ENCODE results near the gene ABCC3.

The ABCC3 gene

GRCh38 chr17:50683434-50684287, 49.0 kb downstream of the ABCC3 start:
- in situ Hi-C loops (cut with MboI; ENCODE audit: low sequenced_read_pairs): no loop called here

- in situ Hi-C loops (cut with MboI; ENCODE audit: low sequenced_read_pairs): no loop called here
Observed at GRCh38 chr17:50684288-50684611, 49.6 kb downstream of the ABCC3 start.

GRCh38 chr17:50684612-50685333, 50.1 kb downstream of the ABCC3 start:
- in situ Hi-C loops (cut with MboI; ENCODE audit: low sequenced_read_pairs): no loop called here

GRCh38 chr17:50685334-50685665, 50.6 kb downstream of the ABCC3 start:
- in situ Hi-C loops (cut with MboI; ENCODE audit: low sequenced_read_pairs): no loop called here

- in situ Hi-C loops (cut with MboI; ENCODE audit: low sequenced_read_pairs): no loop called here
Observed at GRCh38 chr17:50685691-50686493, 51.2 kb downstream of the ABCC3 start.

- in situ Hi-C loops (cut with MboI; ENCODE audit: low sequenced_read_pairs): no loop called here
Observed at GRCh38 chr17:50686494-50687199, 52.0 kb downstream of the ABCC3 start.

- in situ Hi-C loops (cut with MboI; ENCODE audit: low sequenced_read_pairs): no loop called here
Observed at GRCh38 chr17:50687200-50688066, 52.8 kb downstream of the ABCC3 start.

- in situ Hi-C loops (cut with MboI; ENCODE audit: low sequenced_read_pairs): no loop called here
Observed at GRCh38 chr17:50688245-50688644, 53.6 kb downstream of the ABCC3 start.

GRCh38 chr17:50689251-50689650, 54.6 kb downstream of the ABCC3 start:
- in situ Hi-C loops (cut with MboI; ENCODE audit: low sequenced_read_pairs): no loop called here

- in situ Hi-C loops (cut with MboI; ENCODE audit: low sequenced_read_pairs): no loop called here
Observed at GRCh38 chr17:50689956-50690886, 55.5 kb downstream of the ABCC3 start.

GRCh38 chr17:50690887-50691549, 56.3 kb downstream of the ABCC3 start:
- in situ Hi-C loops (cut with MboI; ENCODE audit: low sequenced_read_pairs): no loop called here

GRCh38 chr17:50691550-50692447, 57.1 kb downstream of the ABCC3 start:
- in situ Hi-C loops (cut with MboI; ENCODE audit: low sequenced_read_pairs): no loop called here

GRCh38 chr17:50692448-50693035, 57.9 kb downstream of the ABCC3 start:
- in situ Hi-C loops (cut with MboI; ENCODE audit: low sequenced_read_pairs): no loop called here

GRCh38 chr17:50693036-50693682, 58.5 kb downstream of the ABCC3 start:
- in situ Hi-C loops (cut with MboI; ENCODE audit: low sequenced_read_pairs): no loop called here

- in situ Hi-C loops (cut with MboI; ENCODE audit: low sequenced_read_pairs): no loop called here
Observed at GRCh38 chr17:50696365-50696879, 61.7 kb downstream of the ABCC3 start.

- in situ Hi-C loops (cut with MboI; ENCODE audit: low sequenced_read_pairs): no loop called here
Observed at GRCh38 chr17:50697062-50697461, 62.4 kb downstream of the ABCC3 start.
